ENCODE results near the gene ZCWPW2. TPM values are rescaled to one million over a fixed set of nuclear protein-coding genes. Genes with fewer than 3 reads are reported as not detected.

Gene ZCWPW2
- total RNA-seq, 1 donor from 2014 or later = 0.18 TPM

DNA sequence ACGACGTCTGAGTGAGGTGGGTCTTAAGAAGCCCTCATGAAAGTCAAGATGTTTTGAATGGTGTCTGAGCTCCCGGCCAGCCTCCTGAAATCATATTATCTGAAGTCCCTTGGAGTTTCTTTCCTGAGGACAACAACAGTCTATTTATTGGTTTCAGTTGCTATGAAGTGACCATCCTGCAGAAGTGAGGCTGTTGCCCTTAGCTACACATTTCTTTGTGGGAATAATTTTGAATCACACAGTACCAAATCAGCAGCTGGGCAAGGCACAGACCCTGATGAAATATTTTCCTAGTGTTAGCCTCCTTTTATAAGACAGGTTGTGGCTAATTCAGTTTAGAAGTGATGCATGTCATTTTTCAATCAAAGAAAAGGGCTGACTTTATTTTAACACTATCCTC is 220.8 kb downstream of the ZCWPW2 start:
- no peak for DNase-seq (ENCODE audit: extremely low read depth, low read depth, low spot score)

DNA sequence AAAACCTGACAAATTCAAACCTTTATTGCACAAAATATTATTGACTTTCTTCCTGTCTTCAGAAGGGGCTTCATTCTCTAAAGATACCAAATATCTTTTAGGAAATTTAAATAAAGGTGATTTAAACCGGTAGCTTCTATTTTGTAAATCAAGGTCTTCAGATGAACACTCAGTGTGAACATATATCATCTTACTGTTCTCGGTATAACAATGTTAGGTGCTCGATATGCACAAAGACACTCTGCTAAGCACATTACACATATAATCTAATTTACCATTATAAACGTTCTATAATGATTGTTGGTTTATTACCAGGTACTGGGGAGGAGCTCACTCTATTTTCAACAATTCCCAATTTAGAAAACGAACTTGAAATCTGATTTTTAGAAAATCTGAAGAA is 225.5 kb downstream of the ZCWPW2 start:
- DNase-seq (ENCODE audit: extremely low read depth, low read depth, low spot score) = no peak

DNA sequence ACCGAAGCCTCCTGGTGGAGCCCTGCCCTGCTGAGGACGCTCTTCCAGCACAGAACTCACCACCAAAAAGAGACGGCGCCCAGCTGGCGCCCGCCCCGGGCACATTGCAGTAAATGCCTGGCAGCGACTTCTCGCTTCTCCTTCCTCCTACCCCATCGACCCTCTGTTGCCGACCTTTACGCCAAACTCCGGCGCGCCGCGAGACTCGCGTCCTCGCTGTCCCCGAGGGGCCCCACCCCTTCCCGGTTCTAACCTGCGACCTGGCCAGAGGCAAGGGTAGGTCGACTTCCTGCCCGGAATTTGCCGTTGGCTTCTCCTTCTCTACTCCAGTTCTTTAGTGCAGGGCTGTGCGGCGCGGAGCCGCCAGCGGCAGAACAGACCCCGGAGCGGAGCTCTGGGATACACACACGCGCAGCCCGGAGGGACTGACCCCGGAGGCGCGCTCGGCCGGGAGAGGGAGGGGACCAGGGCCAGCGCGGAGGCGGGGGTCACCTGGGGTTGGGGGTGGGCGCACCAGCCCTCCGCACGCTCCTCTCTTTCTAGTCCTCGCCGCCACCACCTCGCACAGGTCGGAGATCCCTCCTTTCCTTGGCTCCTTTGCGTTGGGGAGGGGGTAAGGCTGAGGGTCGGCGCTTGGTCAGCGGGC is 226.7 kb downstream of the ZCWPW2 start:
- no peak for DNase-seq (ENCODE audit: extremely low read depth, low read depth, low spot score)

Other genes starting within 250 kb of the ZCWPW2 start
- gene CMC1, start 107.1 kb upstream of the ZCWPW2 start, total RNA-seq = 11.3 and 16.0 TPM in 2 replicates
- 29.4 and 73.3 TPM in 2 replicates for gene AZI2, start 103 bp downstream of the ZCWPW2 start, total RNA-seq

Measured in glomerular endothelial cell (primary cell).